ENCODE measurements around the gene PCBP2.
A peak's percentile ranks its signal among the peaks of the same experiment; 100 is the strongest.
"Not testable (repeated sequence)": the region's sequence is repeated elsewhere in the genome, so short reads cannot be mapped to it uniquely, and the experiment has no call there.

Gene PCBP2

GRCh38 chr12:53443955-53444354 lies 7.9 kb upstream of the PCBP2 start:
- Histone ChIP-seq H3K27ac (ENCODE audit: low read depth, low read length) (no peak overlapping the region), H3K9me3 (ENCODE audit: control insufficient read depth, insufficient read depth, low read depth, low read length) (no peaks in the 10 kb centered on the region), H3K27me3 (ENCODE audit: control insufficient read depth, insufficient read depth, low read length) (no peaks in the 10 kb centered on the region), H3K36me3 (ENCODE audit: control insufficient read depth, insufficient read depth, low read length) (peaks cover 37% of the 10 kb centered on the region), H3K9ac (ENCODE audit: low read length) (no peak overlapping the region), H3K4me1 (ENCODE audit: control insufficient read depth, insufficient read depth, low read length) (peaks cover 14% of the 10 kb centered on the region; the same call in 1 of the 2 replicates), H3K4me3 (ENCODE audit: low read depth, low read length) (peak overlapping the region; percentile 37; the same call in 1 of the 2 replicates)

- not testable (repeated sequence) for H3K4me3 ChIP-seq (ENCODE audit: low read depth, low read length); H3K27ac ChIP-seq (ENCODE audit: low read depth, low read length); H3K9ac ChIP-seq (ENCODE audit: low read length); H3K9me3 ChIP-seq (ENCODE audit: control insufficient read depth, insufficient read depth, low read depth, low read length); H3K27me3 ChIP-seq (ENCODE audit: control insufficient read depth, insufficient read depth, low read length)
- peaks cover 14% of the 10 kb centered on the region; the same call in 1 of the 2 replicates for H3K4me1 ChIP-seq (ENCODE audit: control insufficient read depth, insufficient read depth, low read length)
- H3K36me3 ChIP-seq (ENCODE audit: control insufficient read depth, insufficient read depth, low read length), result peaks cover 37% of the 10 kb centered on the region
These were observed 7.1 kb upstream of the PCBP2 start for GRCh38 chr12:53444593-53445325.

- Histone ChIP-seq H3K27ac (ENCODE audit: low read depth, low read length) (no peak overlapping the region), H3K9ac (ENCODE audit: low read length) (no peak overlapping the region), H3K4me3 (ENCODE audit: low read depth, low read length) (no peak overlapping the region), H3K4me1 (ENCODE audit: control insufficient read depth, insufficient read depth, low read length) (peaks cover 15% of the 10 kb centered on the region), H3K27me3 (ENCODE audit: control insufficient read depth, insufficient read depth, low read length) (no peaks in the 10 kb centered on the region), H3K36me3 (ENCODE audit: control insufficient read depth, insufficient read depth, low read length) (peaks cover 46% of the 10 kb centered on the region), H3K9me3 (ENCODE audit: control insufficient read depth, insufficient read depth, low read depth, low read length) (no peaks in the 10 kb centered on the region)
These were observed 966 bp upstream of the PCBP2 start for GRCh38 chr12:53450936-53451335.

GRCh38 chr12:53452159-53453077 lies 516 bp downstream of the PCBP2 start:
- Histone ChIP-seq H3K9me3 (ENCODE audit: control insufficient read depth, insufficient read depth, low read depth, low read length) (no peaks in the 10 kb centered on the region), H3K4me1 (ENCODE audit: control insufficient read depth, insufficient read depth, low read length) (peaks cover 15% of the 10 kb centered on the region), H3K9ac (ENCODE audit: low read length) (peak overlapping the region; percentile 100), H3K36me3 (ENCODE audit: control insufficient read depth, insufficient read depth, low read length) (peaks cover 53% of the 10 kb centered on the region), H3K27ac (ENCODE audit: low read depth, low read length) (peak overlapping the region; percentile 100), H3K27me3 (ENCODE audit: control insufficient read depth, insufficient read depth, low read length) (no peaks in the 10 kb centered on the region), H3K4me3 (ENCODE audit: low read depth, low read length) (peak overlapping the region; percentile 68)

- H3K4me1 ChIP-seq (ENCODE audit: control insufficient read depth, insufficient read depth, low read length), result peaks cover 15% of the 10 kb centered on the region
- H3K27ac ChIP-seq (ENCODE audit: low read depth, low read length), result no peak overlapping the region
- H3K9ac ChIP-seq (ENCODE audit: low read length), result no peak overlapping the region
- H3K9me3 ChIP-seq (ENCODE audit: control insufficient read depth, insufficient read depth, low read depth, low read length), result no peaks in the 10 kb centered on the region
- H3K36me3 ChIP-seq (ENCODE audit: control insufficient read depth, insufficient read depth, low read length), result peaks cover 61% of the 10 kb centered on the region
- H3K27me3 ChIP-seq (ENCODE audit: control insufficient read depth, insufficient read depth, low read length), result no peaks in the 10 kb centered on the region
- H3K4me3 ChIP-seq (ENCODE audit: low read depth, low read length), result peak overlapping the region; percentile 68
These were observed 2.2 kb downstream of the PCBP2 start for GRCh38 chr12:53453953-53454640.

- no peaks in the 10 kb centered on the region for H3K9me3 ChIP-seq (ENCODE audit: control insufficient read depth, insufficient read depth, low read depth, low read length)
- H3K4me3 ChIP-seq (ENCODE audit: low read depth, low read length), result peak overlapping the region; percentile 68; the same call in 1 of the 2 replicates
- no peak overlapping the region for H3K27ac ChIP-seq (ENCODE audit: low read depth, low read length)
- no peaks in the 10 kb centered on the region for H3K27me3 ChIP-seq (ENCODE audit: control insufficient read depth, insufficient read depth, low read length)
- H3K4me1 ChIP-seq (ENCODE audit: control insufficient read depth, insufficient read depth, low read length), result peaks cover 16% of the 10 kb centered on the region
- peak overlapping the region; percentile 13 for H3K9ac ChIP-seq (ENCODE audit: low read length)
- peaks cover 68% of the 10 kb centered on the region for H3K36me3 ChIP-seq (ENCODE audit: control insufficient read depth, insufficient read depth, low read length)
These were observed 2.8 kb downstream of the PCBP2 start for GRCh38 chr12:53454707-53455106.

- no peak overlapping the region for H3K27ac ChIP-seq (ENCODE audit: low read depth, low read length)
- no peak overlapping the region for H3K4me3 ChIP-seq (ENCODE audit: low read depth, low read length)
- peaks cover 89% of the 10 kb centered on the region for H3K36me3 ChIP-seq (ENCODE audit: control insufficient read depth, insufficient read depth, low read length)
- no peak overlapping the region for H3K9ac ChIP-seq (ENCODE audit: low read length)
- no peaks in the 10 kb centered on the region for H3K9me3 ChIP-seq (ENCODE audit: control insufficient read depth, insufficient read depth, low read depth, low read length)
- H3K27me3 ChIP-seq (ENCODE audit: control insufficient read depth, insufficient read depth, low read length), result no peaks in the 10 kb centered on the region
- peaks cover 18% of the 10 kb centered on the region for H3K4me1 ChIP-seq (ENCODE audit: control insufficient read depth, insufficient read depth, low read length)
These were observed 4.9 kb downstream of the PCBP2 start for GRCh38 chr12:53456654-53457366.

- Histone ChIP-seq H3K9ac (ENCODE audit: low read length) (no peak overlapping the region), H3K4me3 (ENCODE audit: low read depth, low read length) (no peak overlapping the region), H3K4me1 (ENCODE audit: control insufficient read depth, insufficient read depth, low read length) (peaks cover 16% of the 10 kb centered on the region), H3K27ac (ENCODE audit: low read depth, low read length) (no peak overlapping the region), H3K27me3 (ENCODE audit: control insufficient read depth, insufficient read depth, low read length) (no peaks in the 10 kb centered on the region), H3K9me3 (ENCODE audit: control insufficient read depth, insufficient read depth, low read depth, low read length) (no peaks in the 10 kb centered on the region), H3K36me3 (ENCODE audit: control insufficient read depth, insufficient read depth, low read length) (peaks cover 100% of the 10 kb centered on the region)
These were observed 7.2 kb downstream of the PCBP2 start for GRCh38 chr12:53459097-53459496.

- no peaks in the 10 kb centered on the region for H3K27me3 ChIP-seq (ENCODE audit: control insufficient read depth, insufficient read depth, low read length)
- H3K4me1 ChIP-seq (ENCODE audit: control insufficient read depth, insufficient read depth, low read length), result peaks cover 9% of the 10 kb centered on the region
- no peaks in the 10 kb centered on the region for H3K9me3 ChIP-seq (ENCODE audit: control insufficient read depth, insufficient read depth, low read depth, low read length)
- H3K27ac ChIP-seq (ENCODE audit: low read depth, low read length), result no peak overlapping the region
- no peak overlapping the region for H3K4me3 ChIP-seq (ENCODE audit: low read depth, low read length)
- H3K9ac ChIP-seq (ENCODE audit: low read length), result no peak overlapping the region
- H3K36me3 ChIP-seq (ENCODE audit: control insufficient read depth, insufficient read depth, low read length), result peaks cover 100% of the 10 kb centered on the region
These were observed 9.2 kb downstream of the PCBP2 start for GRCh38 chr12:53461059-53461458.

GRCh38 chr12:53461591-53461990 lies 9.7 kb downstream of the PCBP2 start:
- H3K27me3 ChIP-seq (ENCODE audit: control insufficient read depth, insufficient read depth, low read length), result no peaks in the 10 kb centered on the region
- no peaks in the 10 kb centered on the region for H3K9me3 ChIP-seq (ENCODE audit: control insufficient read depth, insufficient read depth, low read depth, low read length)
- H3K4me1 ChIP-seq (ENCODE audit: control insufficient read depth, insufficient read depth, low read length), result peaks cover 9% of the 10 kb centered on the region
- H3K27ac ChIP-seq (ENCODE audit: low read depth, low read length), result no peak overlapping the region
- peaks cover 100% of the 10 kb centered on the region for H3K36me3 ChIP-seq (ENCODE audit: control insufficient read depth, insufficient read depth, low read length)
- no peak overlapping the region for H3K4me3 ChIP-seq (ENCODE audit: low read depth, low read length)
- H3K9ac ChIP-seq (ENCODE audit: low read length), result no peak overlapping the region

Measured in HUES6 (cell line).